ENCODE measurements around the gene SLC25A30. TPM values are rescaled to one million over a fixed set of nuclear protein-coding genes. Genes with fewer than 3 reads are reported as not detected.
A peak's percentile ranks its signal among the peaks of the same experiment; 100 is the strongest.

Gene SLC25A30
- total and polyA plus RNA-seq, 2 of the 13 experiments (the other 11 are each of a cell fraction or from before 2014, with no cell fraction given) = 19.6 to 22.5 TPM

GRCh38 chr13:45417790-45418534 lies at the start of gene SLC25A30 (continued):
- peak; percentile 77 for TF ChIP-seq PHF21A (CRISPR knock-in tag; IDR thresholded peaks at IDR 0.05)
- no peak for TF ChIP-seq BATF2 (CRISPR knock-in tag; IDR thresholded peaks at IDR 0.05)
- TF ChIP-seq SSRP1 (CRISPR knock-in tag; IDR thresholded peaks at IDR 0.05) = no peak
- peak; percentile 19; the same call in 1 of the 2 replicates for TF ChIP-seq POGK (CRISPR knock-in tag; conservative IDR thresholded peaks at IDR 0.05)
- TF ChIP-seq ZNF563 (CRISPR knock-in tag; IDR thresholded peaks at IDR 0.05) = peak; percentile 77
- TF ChIP-seq ZNF558 (CRISPR knock-in tag; IDR thresholded peaks at IDR 0.05; ENCODE audit: borderline replicate concordance) = peak; percentile 24; the same call in 1 of the 2 replicates
- peak; percentile 63; the same call in 1 of the 2 replicates for TF ChIP-seq BCL3 (CRISPR knock-in tag; IDR thresholded peaks at IDR 0.05)
- TF ChIP-seq ZNF350 (CRISPR knock-in tag; IDR thresholded peaks at IDR 0.05; ENCODE audit: borderline replicate concordance, low read depth) = no peak; the same call in 1 of the 2 replicates
- peak; percentile 34; the same call in 1 of the 2 replicates for TF ChIP-seq HES4 (CRISPR knock-in tag; IDR thresholded peaks at IDR 0.05; ENCODE audit: borderline replicate concordance)
- TF ChIP-seq IRX3 (CRISPR knock-in tag; IDR thresholded peaks at IDR 0.05; ENCODE audit: borderline replicate concordance, low read depth) = no peak
- TF ChIP-seq ZNF232 (CRISPR knock-in tag; IDR thresholded peaks at IDR 0.05; ENCODE audit: borderline replicate concordance) = peak; percentile 79; the same call in 1 of the 2 replicates
- TF ChIP-seq ARNTL (CRISPR knock-in tag; IDR thresholded peaks at IDR 0.05) = peak; percentile 93
- TF ChIP-seq ZNF383 (CRISPR knock-in tag; IDR thresholded peaks at IDR 0.05; ENCODE audit: borderline replicate concordance) = no peak
- peak; percentile 76 for TF ChIP-seq BRD4 (CRISPR knock-in tag; IDR thresholded peaks at IDR 0.05)
- peak; percentile 84 for TF ChIP-seq POLR2AphosphoS5 (IDR thresholded peaks at IDR 0.05; ENCODE audit: low read depth, low read length)
- no peak for TF ChIP-seq ZNF652 (CRISPR knock-in tag; IDR thresholded peaks at IDR 0.05; ENCODE audit: borderline replicate concordance, low read depth)
- peak; percentile 83 for TF ChIP-seq HOXA5 (CRISPR knock-in tag; IDR thresholded peaks at IDR 0.05)
- TF ChIP-seq NBN (conservative IDR thresholded peaks at IDR 0.05) = no peak
- TF ChIP-seq ZNF121 (CRISPR knock-in tag; IDR thresholded peaks at IDR 0.05) = peak; percentile 68
- TF ChIP-seq NPAS2 (CRISPR knock-in tag; IDR thresholded peaks at IDR 0.05; ENCODE audit: borderline replicate concordance) = no peak
- TF ChIP-seq JUND (CRISPR knock-in tag; IDR thresholded peaks at IDR 0.05) = 0 out of 2 replicates have a peak, but pooled peaks have one; percentile 12

Measured in HepG2 (cell line).